Glomerular visceral epithelial cell (primary cell): ENCODE data around the gene LLCFC1.

Experiments
- DNase-seq: peaks from one replicate; pipeline ENCODE4 v3.0.0-alpha.2; 2016; ENCODE audit errors: extremely low spot score

Gene LLCFC1

DNA sequence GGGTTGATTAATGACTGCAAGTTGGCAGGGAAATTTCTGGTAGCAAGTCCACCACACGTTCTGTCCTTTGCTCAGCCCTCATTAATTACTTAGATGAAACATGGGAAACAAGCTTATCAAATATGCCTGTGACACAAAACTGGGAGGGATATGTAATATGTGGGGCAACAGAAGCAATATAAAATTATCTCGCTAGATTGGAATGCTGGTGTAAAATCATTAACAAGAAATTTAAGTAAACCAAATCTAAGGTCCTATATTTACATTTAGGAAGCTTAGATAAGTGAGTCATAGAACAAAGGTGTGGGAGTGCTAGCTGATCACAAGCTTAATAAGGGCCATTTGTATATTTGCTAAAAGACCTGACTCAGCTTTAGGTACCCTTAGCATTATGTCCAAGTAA lies 29.3 kb upstream of the LLCFC1 start:
- no peak for DNase-seq

GRCh38 chr7:142910481-142910880 lies 28.8 kb upstream of the LLCFC1 start:
- no peak for DNase-seq

DNA sequence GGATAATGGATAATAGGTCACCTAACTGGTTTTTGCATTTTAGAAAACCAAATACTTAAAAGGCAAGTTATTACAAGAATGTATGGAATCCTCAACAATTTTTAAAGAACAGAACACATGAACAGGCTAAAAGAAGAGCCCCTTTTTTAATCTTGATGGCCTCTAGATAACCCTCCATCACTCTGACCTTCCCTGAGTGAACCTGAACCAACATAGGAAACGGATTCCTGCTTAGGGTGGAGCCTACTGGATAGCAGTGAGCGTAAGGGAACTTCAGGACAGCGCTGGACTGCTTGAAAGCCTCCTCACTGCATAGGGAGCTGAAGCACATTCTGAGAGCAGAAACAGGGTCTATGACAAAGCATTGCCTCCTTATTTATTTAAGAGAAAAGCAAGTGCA lies 26.2 kb upstream of the LLCFC1 start:
- no peak for DNase-seq

DNA sequence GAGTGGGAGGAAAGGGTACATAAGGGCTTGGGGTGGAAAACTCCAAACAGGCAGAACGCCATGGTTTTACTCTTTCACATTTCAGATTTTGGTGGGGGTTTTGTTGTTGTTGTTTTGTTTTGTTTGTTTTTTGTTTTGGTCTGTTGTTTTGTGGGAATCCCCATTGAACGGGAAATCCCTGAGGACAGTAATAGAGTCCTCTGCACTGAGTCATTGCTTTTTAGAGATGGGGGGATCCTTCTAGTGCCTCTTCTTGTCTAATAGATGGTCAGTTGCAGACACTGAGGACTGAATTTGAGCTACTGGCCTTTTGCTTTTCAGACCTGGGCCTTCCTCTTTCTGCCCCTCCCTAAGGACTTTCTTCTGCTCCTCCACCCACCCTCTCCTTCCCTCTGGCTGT lies 25.7 kb upstream of the LLCFC1 start:
- DNase-seq: no peak

DNA sequence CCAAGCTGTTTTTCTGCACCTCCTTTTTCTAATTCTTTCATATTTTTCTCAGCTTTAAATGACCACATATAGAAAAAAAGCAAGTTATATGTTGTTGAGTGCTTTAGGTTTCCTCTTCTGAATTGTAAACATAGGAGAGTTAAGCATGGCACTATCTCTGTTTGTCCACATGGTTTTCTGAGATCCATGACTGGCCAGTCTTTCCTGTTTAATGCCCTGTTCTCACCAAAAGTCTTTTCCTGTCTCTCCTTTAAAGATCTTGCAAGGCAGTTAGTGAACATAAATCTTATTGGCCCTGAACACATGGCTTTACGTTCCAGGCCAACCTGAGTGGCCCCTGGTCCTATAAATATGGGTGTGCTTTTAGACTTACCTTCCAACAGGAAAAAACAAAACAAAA lies 25.2 kb upstream of the LLCFC1 start:
- DNase-seq: no peak

DNA sequence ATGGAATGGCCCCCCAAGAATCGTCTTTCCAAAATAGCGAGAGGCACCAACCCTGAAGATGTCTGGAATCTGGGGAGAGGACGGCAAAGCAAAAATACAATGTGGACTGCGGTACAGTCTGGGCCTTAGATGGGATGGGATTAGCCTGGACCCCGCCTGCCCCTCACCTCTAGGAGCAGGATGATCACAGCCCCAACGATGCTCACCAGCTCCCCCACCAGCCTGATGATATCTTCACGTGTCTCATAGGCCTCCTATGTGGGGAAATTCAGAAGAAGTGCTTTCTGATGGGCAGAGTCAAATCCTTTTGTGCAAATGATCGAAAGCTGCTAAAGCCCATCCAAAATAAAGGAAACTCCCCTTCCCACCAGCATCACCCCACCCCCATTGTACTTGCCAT lies 24.0 kb upstream of the LLCFC1 start:
- DNase-seq: no peak

DNA sequence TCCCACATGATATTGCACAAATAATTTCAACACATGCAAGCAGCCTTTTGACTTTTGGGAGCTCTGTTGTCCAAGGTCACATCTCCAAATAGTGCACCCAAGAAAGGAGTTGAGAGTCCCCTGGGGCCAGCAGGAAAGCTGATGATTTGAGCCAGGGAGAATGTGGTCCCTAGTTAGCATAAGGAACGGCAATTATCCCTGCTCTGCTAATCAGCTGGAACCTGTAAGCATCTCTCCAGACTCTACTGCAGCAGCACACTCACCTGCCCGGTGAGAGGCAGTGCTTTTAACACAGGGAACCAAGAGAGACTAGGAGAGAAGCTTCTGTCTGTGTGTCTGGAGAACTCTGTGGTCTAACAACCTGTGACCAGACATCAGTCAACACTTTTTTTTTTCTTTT lies 22.8 kb upstream of the LLCFC1 start:
- no peak for DNase-seq

DNA sequence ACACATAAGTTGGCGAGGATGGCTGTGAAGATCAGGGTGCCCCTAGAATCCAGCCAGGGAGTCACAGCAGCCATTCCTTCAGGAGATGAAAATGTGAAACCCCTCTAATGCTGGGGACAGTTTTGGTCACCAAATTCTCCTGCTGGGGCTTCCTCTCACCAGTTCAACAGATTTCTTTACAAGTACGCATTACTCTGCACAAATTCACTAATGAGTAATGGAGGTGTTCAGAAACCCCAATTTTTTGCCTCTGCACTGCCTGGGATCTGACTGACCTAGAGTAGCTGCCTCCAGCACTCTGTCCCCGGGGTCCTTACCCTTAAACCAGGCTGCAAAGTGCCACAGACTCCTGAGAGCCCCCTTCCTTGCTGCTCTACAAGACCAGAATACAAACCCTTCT lies 21.8 kb upstream of the LLCFC1 start:
- DNase-seq: no peak

- DNase-seq: no peak
Observed at GRCh38 chr7:142918901-142919300, 20.4 kb upstream of the LLCFC1 start.

DNA sequence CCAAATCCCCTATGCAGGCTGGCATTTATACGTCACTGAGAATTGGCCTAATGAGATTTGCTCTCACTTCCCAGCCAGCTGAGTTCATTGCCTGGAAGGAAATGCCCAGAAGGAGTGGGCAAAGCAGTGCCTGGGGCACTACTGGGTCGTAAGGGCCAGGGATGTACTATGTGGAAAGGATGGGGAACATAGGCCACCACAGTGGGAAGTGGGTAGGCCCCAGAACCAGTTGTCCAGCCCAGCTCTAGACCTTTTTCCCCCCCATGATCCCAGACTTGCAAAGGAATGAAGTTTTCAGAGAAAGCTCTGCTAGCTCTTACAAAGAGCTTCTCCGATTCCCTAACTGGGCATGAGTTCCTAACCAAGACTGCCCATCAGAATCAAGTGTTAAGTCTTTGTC lies 19.6 kb upstream of the LLCFC1 start:
- no peak for DNase-seq

DNA sequence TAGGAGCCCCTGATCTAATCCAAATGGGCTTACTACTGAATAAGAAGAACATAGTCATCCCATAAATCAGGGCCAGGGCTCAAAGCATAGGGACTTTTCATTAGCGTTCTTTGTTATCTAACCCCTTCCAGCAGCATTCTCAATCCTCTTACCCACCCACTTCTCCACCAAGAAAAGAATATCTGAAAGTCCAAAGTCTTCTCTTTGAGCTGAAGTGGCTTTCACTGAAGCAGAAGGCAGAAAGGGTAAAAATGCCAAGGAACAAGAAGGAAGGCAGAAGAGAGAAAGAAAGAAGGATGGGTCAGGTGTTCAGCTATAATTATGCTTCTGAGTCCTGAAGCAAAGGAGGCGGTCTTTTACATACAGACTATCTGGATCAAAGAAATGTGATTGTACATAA lies 15.9 kb upstream of the LLCFC1 start:
- DNase-seq: no peak

- DNase-seq: no peak
Observed at GRCh38 chr7:142925413-142925812, 13.9 kb upstream of the LLCFC1 start.

- DNase-seq: no peak
Observed at GRCh38 chr7:142927085-142927745, 12.1 kb upstream of the LLCFC1 start.

- no peak for DNase-seq
Observed at GRCh38 chr7:142927949-142928348, 11.3 kb upstream of the LLCFC1 start.

- DNase-seq: no peak
Observed at GRCh38 chr7:142930126-142930730, 9.1 kb upstream of the LLCFC1 start.

DNA sequence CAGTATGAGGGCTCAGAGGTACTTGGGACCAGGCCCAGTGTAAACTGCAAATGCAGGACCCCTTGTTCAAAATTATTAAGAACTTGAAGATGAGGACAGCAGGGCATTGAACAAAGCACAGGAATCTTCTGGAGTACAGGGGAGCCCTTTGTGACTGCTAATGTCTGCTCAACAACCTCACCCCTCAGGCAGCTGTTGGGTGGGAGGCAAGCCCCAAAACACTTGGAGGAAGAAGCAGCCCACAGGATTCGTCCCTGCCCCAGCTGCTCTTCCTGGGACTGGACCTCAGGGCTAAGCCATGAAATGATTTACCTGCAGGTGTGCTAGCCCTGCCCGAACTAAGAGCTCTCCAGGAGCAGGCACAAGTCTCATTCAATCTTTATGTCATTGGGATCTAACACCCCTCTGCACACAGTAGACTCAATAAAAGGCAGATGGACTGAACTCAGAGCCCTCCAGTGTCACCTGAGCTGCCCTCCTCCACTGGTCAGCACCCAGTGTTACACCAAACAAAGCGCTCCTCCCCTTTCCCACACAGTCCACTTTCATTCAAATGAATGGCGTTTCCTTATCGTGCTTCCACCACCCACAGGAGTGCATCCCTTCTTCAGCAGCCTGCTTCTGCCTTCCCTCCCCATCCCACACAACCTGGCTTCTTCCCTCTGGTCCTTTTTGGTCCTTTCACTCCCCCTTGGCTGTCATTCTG lies 6.7 kb upstream of the LLCFC1 start:
- no peak for DNase-seq

GRCh38 chr7:142933092-142933475 lies 6.2 kb upstream of the LLCFC1 start:
- no peak for DNase-seq

GRCh38 chr7:142933624-142934023 lies 5.7 kb upstream of the LLCFC1 start, which contains the start of gene TRPV5:
Gene TRPV5, minus strand, starts transcription at chr7:142933746. Its CDS starts 287 bp downstream, at chr7:142933459.
- DNase-seq: no peak

GRCh38 chr7:142934056-142934455 lies 5.2 kb upstream of the LLCFC1 start:
- DNase-seq: no peak

DNA sequence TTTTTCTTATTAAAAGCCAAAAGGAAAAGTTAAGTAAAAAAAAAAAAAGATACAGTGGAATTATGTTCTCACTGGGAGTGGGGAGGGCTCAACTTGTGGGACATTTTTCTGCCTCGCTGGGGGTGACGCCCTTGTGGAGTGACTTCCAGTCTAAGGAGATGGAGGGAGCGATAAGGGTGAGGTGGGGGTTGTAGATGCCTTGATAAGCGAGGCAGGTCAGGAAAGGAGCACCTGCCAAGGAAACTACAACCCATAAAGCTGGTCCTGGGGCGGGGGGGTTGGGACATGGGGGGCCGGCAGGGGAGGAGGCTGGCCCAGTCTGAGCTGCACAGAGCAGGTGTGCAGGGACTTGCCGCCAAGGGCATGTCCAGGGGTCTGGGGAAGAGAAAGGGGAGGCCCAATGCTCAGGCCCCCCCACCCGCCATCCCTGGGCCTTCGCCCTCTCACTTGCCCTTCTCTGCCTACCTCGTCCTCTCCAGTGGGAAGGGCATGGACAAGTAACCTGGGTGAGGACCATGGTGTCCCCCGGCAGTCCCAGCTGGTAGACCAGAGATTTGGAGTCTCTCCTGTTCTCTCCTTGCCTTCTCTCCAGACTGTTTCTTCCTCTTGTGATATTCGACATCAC lies 3.2 kb upstream of the LLCFC1 start:
- DNase-seq: no peak

- DNase-seq: no peak
Observed at GRCh38 chr7:142938611-142939010, 673 bp upstream of the LLCFC1 start.

- no peak for DNase-seq
Observed at GRCh38 chr7:142940966-142941535, 1.8 kb downstream of the LLCFC1 start.
